DOHH2 (cell line): ENCODE measurements around the gene SHROOM2.

Source experiments
- EZH2phosphoT487 ChIP-seq: fragments of 200-600 bp; sonication (generic); IDR thresholded peaks from 2 replicates; pipeline ENCODE4 v1.6.1; 2017; ENCODE audit warnings: borderline replicate concordance, mild to moderate bottlenecking, antibody characterized with exemption, low read length, moderate library complexity, mixed read lengths
- TF ChIP-seq, protein P1 (sequence below): fragments of 200-600 bp; sonication (generic); IDR thresholded peaks from one replicate; pipeline ENCODE4 v1.5.1; 2014; ENCODE audit warnings: antibody characterized with exemption, mild to moderate bottlenecking, low read depth, low read length; ENCODE audit not compliant: poor library complexity, severe bottlenecking

DNA sequence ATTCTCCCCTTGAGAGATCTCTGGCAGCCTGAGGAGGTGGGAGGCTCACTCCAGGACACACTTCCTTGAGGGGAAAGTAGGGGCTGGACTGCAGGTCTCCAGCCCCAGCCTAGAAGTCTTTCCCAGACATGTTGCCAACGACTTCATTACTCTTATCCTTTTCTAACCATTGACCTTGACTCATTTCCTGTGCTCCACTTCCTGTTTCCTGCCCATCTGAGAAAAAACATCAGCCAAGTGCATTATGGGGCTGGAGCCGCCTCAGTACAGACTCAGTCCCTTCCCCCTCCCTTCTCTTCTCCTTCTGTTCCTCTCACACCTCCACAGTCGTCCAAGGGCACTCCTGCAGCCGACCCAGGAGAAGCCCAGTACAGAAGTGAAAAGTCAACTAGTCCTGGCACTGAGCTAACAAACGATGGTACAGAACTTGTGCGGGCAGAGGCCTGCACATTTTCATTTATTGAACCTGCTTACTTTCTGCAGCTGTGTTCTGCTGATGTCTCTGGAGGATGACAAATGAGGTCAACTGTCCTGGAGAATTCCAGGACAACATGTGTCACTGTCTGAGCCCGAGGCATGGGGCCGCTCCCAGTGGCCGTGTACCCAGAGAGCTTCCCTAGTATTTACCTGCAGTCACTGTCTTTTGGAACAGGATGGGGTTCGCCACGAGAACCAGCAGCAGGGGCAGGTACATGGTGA, 40.7 kb upstream of the SHROOM2 start:
- TF ChIP-seq, protein P1, sequence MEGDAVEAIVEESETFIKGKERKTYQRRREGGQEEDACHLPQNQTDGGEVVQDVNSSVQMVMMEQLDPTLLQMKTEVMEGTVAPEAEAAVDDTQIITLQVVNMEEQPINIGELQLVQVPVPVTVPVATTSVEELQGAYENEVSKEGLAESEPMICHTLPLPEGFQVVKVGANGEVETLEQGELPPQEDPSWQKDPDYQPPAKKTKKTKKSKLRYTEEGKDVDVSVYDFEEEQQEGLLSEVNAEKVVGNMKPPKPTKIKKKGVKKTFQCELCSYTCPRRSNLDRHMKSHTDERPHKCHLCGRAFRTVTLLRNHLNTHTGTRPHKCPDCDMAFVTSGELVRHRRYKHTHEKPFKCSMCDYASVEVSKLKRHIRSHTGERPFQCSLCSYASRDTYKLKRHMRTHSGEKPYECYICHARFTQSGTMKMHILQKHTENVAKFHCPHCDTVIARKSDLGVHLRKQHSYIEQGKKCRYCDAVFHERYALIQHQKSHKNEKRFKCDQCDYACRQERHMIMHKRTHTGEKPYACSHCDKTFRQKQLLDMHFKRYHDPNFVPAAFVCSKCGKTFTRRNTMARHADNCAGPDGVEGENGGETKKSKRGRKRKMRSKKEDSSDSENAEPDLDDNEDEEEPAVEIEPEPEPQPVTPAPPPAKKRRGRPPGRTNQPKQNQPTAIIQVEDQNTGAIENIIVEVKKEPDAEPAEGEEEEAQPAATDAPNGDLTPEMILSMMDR, result no peak
- no peak for TF ChIP-seq EZH2phosphoT487
